ENCODE measurements around the gene HTRA3.

HTRA3 gene

GRCh38 chr4:8323947-8324555 lies 54.5 kb downstream of the HTRA3 start:
- Mint-ChIP-seq H3K9me3 (peaks cover 2% of the 10 kb centered on the region), H3K27me3 (peaks cover 7% of the 10 kb centered on the region), H3K36me3 (no peaks in the 10 kb centered on the region), H3K4me1 (no peaks in the 10 kb centered on the region), H3K27ac (no peak overlapping the region), H3K4me3 (no peak overlapping the region)
- ATAC-seq (ENCODE audit: low read depth) (no peak), DNase-seq (ENCODE audit: low spot score in 2 of 2) (no peak)

DNA sequence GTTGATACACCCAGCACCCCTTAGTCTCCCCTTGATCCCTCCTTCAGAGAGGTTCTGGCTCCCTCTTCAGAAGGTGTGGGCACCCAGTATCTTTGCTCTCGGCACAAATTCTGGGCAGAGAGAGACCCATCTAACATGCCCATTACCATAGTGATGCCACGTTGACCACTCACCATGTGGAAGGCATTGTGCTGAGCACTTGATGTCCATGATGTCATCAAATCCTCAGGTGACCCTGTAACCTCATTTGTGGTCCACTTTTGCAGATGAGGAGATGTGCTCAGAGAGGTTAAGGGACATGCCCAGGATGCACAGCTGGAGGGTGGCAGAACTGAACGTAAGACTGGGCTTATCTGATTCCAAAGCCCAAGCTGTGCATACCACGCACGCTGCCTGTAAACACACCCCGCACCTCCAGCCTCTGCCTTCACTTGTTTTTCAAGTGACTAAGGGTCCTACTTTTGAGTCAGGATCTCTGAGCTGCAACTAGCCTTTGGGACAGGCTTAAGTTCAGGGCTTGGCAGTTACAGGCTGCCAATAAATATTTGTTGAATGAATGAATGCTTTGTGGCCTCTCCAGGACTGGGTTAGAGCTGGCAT lies 55.2 kb downstream of the HTRA3 start:
- Mint-ChIP-seq H3K27me3 (peaks cover 7% of the 10 kb centered on the region), H3K4me3 (no peak overlapping the region), H3K9me3 (peaks cover 2% of the 10 kb centered on the region), H3K27ac (no peak overlapping the region), H3K4me1 (no peaks in the 10 kb centered on the region), H3K36me3 (no peaks in the 10 kb centered on the region)
- ATAC-seq (ENCODE audit: low read depth) (no peak), DNase-seq (ENCODE audit: low spot score in 2 of 2) (no peak)

- Mint-ChIP-seq H3K4me3 (no peak overlapping the region), H3K36me3 (no peaks in the 10 kb centered on the region), H3K27ac (no peak overlapping the region), H3K9me3 (peaks cover 2% of the 10 kb centered on the region), H3K4me1 (no peaks in the 10 kb centered on the region), H3K27me3 (peaks cover 7% of the 10 kb centered on the region)
- DNase-seq (ENCODE audit: low spot score in 2 of 2), result no peak
- ATAC-seq (ENCODE audit: low read depth), result no peak
Observed at GRCh38 chr4:8325291-8325973, 55.9 kb downstream of the HTRA3 start.

DNA sequence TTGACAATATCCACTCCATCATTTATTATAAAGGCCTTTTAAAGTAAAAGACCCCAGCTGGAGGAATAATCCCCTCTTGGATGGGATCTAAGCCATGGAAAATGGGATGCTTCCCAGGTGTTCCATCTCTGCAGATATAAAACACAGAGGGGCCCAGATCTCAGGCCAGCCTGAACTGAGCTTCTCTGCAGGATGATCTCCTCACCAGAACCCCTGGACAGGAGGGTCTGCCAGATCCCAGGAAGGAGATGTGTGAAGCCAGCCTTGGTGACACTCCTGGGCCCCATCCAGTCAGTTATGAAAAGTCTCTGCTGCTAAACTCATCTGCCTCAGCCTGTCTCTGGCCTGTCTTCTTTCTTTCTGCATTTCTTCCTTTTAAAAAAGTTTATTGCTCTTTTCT lies 56.7 kb downstream of the HTRA3 start:
- ATAC-seq (ENCODE audit: low read depth) (no peak), DNase-seq (ENCODE audit: low spot score in 2 of 2) (no peak)
- Mint-ChIP-seq H3K4me1 (no peaks in the 10 kb centered on the region), H3K27me3 (peaks cover 7% of the 10 kb centered on the region), H3K9me3 (peaks cover 2% of the 10 kb centered on the region), H3K36me3 (no peaks in the 10 kb centered on the region), H3K4me3 (no peak overlapping the region), H3K27ac (no peak overlapping the region)

DNA sequence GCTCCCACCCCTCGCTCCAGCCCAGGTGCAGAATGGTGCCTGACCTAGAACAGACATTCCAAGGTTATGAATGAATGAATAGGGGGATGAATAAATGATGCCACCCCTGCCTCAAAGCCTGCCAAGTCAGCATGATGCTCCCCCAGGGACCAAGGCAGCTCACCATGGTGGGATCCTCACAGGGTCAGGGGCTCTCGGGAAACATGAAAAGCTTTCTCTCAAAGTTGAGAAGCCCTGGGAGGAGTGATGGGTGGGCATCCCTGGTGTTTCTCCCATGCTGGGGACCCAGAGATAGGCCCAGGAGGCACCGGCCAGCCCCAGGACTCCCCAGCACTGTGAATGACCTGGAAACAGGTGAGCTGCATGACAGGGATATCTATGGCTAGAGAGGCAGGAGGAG lies 58.9 kb downstream of the HTRA3 start:
- no peak for DNase-seq (ENCODE audit: low spot score in 2 of 2)
- ATAC-seq (ENCODE audit: low read depth), result no peak
- no peaks in the 10 kb centered on the region for H3K4me1 Mint-ChIP-seq
- H3K4me3 Mint-ChIP-seq, result no peak overlapping the region
- H3K9me3 Mint-ChIP-seq, result peaks cover 6% of the 10 kb centered on the region
- H3K27me3 Mint-ChIP-seq, result peaks cover 12% of the 10 kb centered on the region
- peaks cover 3% of the 10 kb centered on the region for H3K36me3 Mint-ChIP-seq
- no peak overlapping the region for H3K27ac Mint-ChIP-seq

- DNase-seq (ENCODE audit: low spot score in 2 of 2) (no peak), ATAC-seq (ENCODE audit: low read depth) (no peak)
- Mint-ChIP-seq H3K27ac (no peak overlapping the region), H3K36me3 (peaks cover 3% of the 10 kb centered on the region), H3K4me3 (no peak overlapping the region), H3K27me3 (peaks cover 12% of the 10 kb centered on the region), H3K9me3 (peaks cover 6% of the 10 kb centered on the region), H3K4me1 (no peaks in the 10 kb centered on the region)
Observed at GRCh38 chr4:8328866-8329559, 59.5 kb downstream of the HTRA3 start.

DNA sequence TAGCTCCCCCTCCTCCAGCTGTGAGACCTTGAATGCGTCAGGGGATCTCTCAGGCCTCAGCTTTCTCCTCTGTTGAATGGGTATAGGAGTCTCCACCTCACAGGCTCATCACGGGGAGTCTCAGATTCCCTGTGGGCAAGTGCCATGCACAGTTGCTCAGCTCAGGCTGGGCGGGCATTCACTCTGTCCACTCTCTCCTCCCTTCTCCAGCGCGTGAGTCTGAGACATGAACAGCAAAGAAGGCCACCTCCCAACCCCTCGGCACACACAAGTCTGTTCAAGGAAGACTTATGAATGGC lies 60.0 kb downstream of the HTRA3 start:
- H3K4me3 Mint-ChIP-seq, result no peak overlapping the region
- H3K27ac Mint-ChIP-seq, result no peak overlapping the region
- peaks cover 3% of the 10 kb centered on the region for H3K36me3 Mint-ChIP-seq
- H3K27me3 Mint-ChIP-seq, result peaks cover 9% of the 10 kb centered on the region
- peaks cover 4% of the 10 kb centered on the region for H3K9me3 Mint-ChIP-seq
- no peak for ATAC-seq (ENCODE audit: low read depth)
- no peak for DNase-seq (ENCODE audit: low spot score in 2 of 2)
- H3K4me1 Mint-ChIP-seq, result no peaks in the 10 kb centered on the region

DNA sequence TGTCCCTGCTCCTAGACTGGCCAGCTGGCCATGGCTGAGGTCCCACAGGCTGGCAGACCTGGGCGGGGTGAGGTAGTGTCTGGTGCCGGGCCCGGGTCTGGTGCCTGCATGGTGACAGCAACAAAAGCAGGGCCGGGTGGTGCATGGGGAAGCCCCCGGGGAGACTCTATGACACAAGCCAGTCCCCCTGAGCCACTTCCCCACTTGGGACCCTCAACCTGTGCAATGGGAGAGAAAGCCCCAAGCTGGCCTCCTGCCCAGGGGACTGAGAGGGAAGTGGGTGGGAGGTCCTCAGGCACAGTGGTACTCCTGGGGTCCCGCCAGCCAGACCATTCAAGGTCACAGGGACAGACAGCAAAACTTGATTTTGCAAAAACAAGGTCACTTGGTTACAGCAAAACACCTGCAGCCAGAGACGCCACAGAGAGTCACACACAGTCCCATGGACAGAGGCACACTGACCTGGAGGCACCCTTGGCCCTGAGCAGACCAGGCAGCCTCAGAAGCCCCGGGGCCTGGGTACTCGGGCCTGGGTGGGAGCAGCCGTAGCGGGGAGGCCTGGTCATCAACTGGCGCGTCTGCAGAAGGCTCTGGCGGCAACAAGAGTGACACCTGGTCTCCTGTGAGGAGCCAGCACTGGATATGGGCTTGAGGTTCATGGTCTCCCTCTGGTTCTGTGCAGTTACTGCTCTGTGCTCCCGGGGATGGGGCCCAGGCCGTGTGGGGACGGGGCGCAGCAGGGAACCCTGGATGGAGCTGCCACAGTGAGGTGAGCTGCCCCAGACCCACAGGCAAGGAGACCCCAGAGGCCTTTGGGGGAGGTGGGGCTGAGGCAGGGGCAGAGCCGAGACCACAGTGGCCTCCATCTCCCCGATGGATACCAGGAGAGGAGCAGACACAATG lies 60.6 kb downstream of the HTRA3 start:
- H3K4me3 Mint-ChIP-seq, result no peak overlapping the region
- DNase-seq (ENCODE audit: low spot score in 2 of 2), result no peak
- H3K36me3 Mint-ChIP-seq, result peaks cover 3% of the 10 kb centered on the region
- no peak for ATAC-seq (ENCODE audit: low read depth)
- H3K27ac Mint-ChIP-seq, result no peak overlapping the region
- peaks cover 5% of the 10 kb centered on the region for H3K9me3 Mint-ChIP-seq
- H3K27me3 Mint-ChIP-seq, result peaks cover 9% of the 10 kb centered on the region
- no peaks in the 10 kb centered on the region for H3K4me1 Mint-ChIP-seq

- H3K9me3 Mint-ChIP-seq, result peaks cover 9% of the 10 kb centered on the region
- H3K36me3 Mint-ChIP-seq, result peaks cover 3% of the 10 kb centered on the region
- no peak overlapping the region for H3K4me3 Mint-ChIP-seq
Observed at GRCh38 chr4:8330821-8331574, 61.4 kb downstream of the HTRA3 start.

DNA sequence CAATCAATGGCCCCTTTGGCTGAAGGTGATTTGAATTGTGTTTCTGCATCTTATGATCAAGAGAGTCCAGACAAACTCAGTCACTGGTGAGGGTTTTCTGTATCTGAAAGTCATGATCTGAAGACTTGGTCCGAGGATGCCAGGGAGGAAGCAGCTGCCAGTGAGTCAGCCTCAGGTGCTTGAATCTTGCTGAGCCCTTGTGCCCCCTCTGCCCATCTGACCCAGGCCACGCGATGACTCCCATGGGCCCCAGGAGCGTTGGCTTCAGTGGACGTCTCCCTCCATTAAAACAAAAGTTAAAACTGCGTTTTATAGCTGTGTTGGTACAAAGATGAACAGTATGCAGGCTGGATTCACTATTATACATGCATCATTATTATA lies 62.0 kb downstream of the HTRA3 start:
- Mint-ChIP-seq H3K9me3 (peaks cover 12% of the 10 kb centered on the region), H3K27me3 (peaks cover 9% of the 10 kb centered on the region), H3K4me3 (no peak overlapping the region), H3K36me3 (peaks cover 5% of the 10 kb centered on the region), H3K27ac (no peak overlapping the region), H3K4me1 (no peaks in the 10 kb centered on the region)
- ATAC-seq (ENCODE audit: low read depth), result no peak
- DNase-seq (ENCODE audit: low spot score in 2 of 2), result no peak

More at GRCh38 chr4:8330821-8331574, 61.4 kb downstream of the HTRA3 start:
- H3K27me3 Mint-ChIP-seq, result peaks cover 9% of the 10 kb centered on the region
- no peaks in the 10 kb centered on the region for H3K4me1 Mint-ChIP-seq
- DNase-seq (ENCODE audit: low spot score in 2 of 2) (no peak), ATAC-seq (ENCODE audit: low read depth) (no peak)
- no peak overlapping the region for H3K27ac Mint-ChIP-seq

- H3K4me3 Mint-ChIP-seq, result no peak overlapping the region
- peaks cover 16% of the 10 kb centered on the region for H3K9me3 Mint-ChIP-seq
- H3K36me3 Mint-ChIP-seq, result peaks cover 7% of the 10 kb centered on the region
- DNase-seq (ENCODE audit: low spot score in 2 of 2), result no peak
- H3K27ac Mint-ChIP-seq, result no peak overlapping the region
- peaks cover 9% of the 10 kb centered on the region for H3K27me3 Mint-ChIP-seq
- ATAC-seq (ENCODE audit: low read depth), result no peak
- H3K4me1 Mint-ChIP-seq, result no peaks in the 10 kb centered on the region
Observed at GRCh38 chr4:8332038-8332857, 62.7 kb downstream of the HTRA3 start.

GRCh38 chr4:8332891-8333331 lies 63.4 kb downstream of the HTRA3 start:
- peaks cover 7% of the 10 kb centered on the region for H3K36me3 Mint-ChIP-seq
- no peak overlapping the region for H3K27ac Mint-ChIP-seq
- H3K27me3 Mint-ChIP-seq, result peaks cover 9% of the 10 kb centered on the region
- ATAC-seq (ENCODE audit: low read depth) (no peak), DNase-seq (ENCODE audit: low spot score in 2 of 2) (no peak)
- H3K4me1 Mint-ChIP-seq, result no peaks in the 10 kb centered on the region
- H3K4me3 Mint-ChIP-seq, result no peak overlapping the region
- peaks cover 16% of the 10 kb centered on the region for H3K9me3 Mint-ChIP-seq

All from memory B cell (primary cell).